ENCODE data around the gene ADAMTSL5. TPM values are rescaled to one million over a fixed set of nuclear protein-coding genes. Genes with fewer than 3 reads are reported as not detected.
A peak's percentile ranks its signal among the peaks of the same experiment; 100 is the strongest.

ADAMTSL5 gene
- total RNA-seq, 1 donor from 2014 or later, result 0.83 TPM

GRCh38 chr19:1465191-1466016 is 47.4 kb downstream of the ADAMTSL5 start:
- Mint-ChIP-seq H3K4me3 (ENCODE audit: unreplicated experiment) (no peak overlapping the region), H3K4me1 (ENCODE audit: low read depth, unreplicated experiment) (no peaks in the 10 kb centered on the region), H3K27me3 (ENCODE audit: unreplicated experiment) (peaks cover 9% of the 10 kb centered on the region), H3K9me3 (ENCODE audit: unreplicated experiment) (peaks cover 7% of the 10 kb centered on the region), H3K27ac (ENCODE audit: unreplicated experiment) (no peak overlapping the region), H3K36me3 (ENCODE audit: unreplicated experiment) (no peaks in the 10 kb centered on the region)
- peak; percentile 41 for TF ChIP-seq CTCF (IDR thresholded peaks at IDR 0.05; ENCODE audit: partially characterized antibody, unreplicated experiment)
- peak; percentile 75 for DNase-seq

GRCh38 chr19:1461862-1462261 is 51.0 kb downstream of the ADAMTSL5 start:
- peaks cover 9% of the 10 kb centered on the region for H3K9me3 Mint-ChIP-seq (ENCODE audit: unreplicated experiment)
- DNase-seq, result no peak
- H3K4me1 Mint-ChIP-seq (ENCODE audit: low read depth, unreplicated experiment), result peaks cover 2% of the 10 kb centered on the region
- H3K27ac Mint-ChIP-seq (ENCODE audit: unreplicated experiment), result no peak overlapping the region
- no peak for TF ChIP-seq CTCF (IDR thresholded peaks at IDR 0.05; ENCODE audit: partially characterized antibody, unreplicated experiment)
- H3K27me3 Mint-ChIP-seq (ENCODE audit: unreplicated experiment), result peaks cover 9% of the 10 kb centered on the region
- no peak overlapping the region for H3K4me3 Mint-ChIP-seq (ENCODE audit: unreplicated experiment)
- H3K36me3 Mint-ChIP-seq (ENCODE audit: unreplicated experiment), result no peaks in the 10 kb centered on the region

GRCh38 chr19:1460033-1460995 is 52.5 kb downstream of the ADAMTSL5 start:
- H3K4me1 Mint-ChIP-seq (ENCODE audit: low read depth, unreplicated experiment), result peaks cover 5% of the 10 kb centered on the region

GRCh38 chr19:1459479-1459878 is 53.3 kb downstream of the ADAMTSL5 start:
- no peak for TF ChIP-seq CTCF (IDR thresholded peaks at IDR 0.05; ENCODE audit: partially characterized antibody, unreplicated experiment)
- H3K27ac Mint-ChIP-seq (ENCODE audit: unreplicated experiment), result no peak overlapping the region
- peaks cover 10% of the 10 kb centered on the region for H3K27me3 Mint-ChIP-seq (ENCODE audit: unreplicated experiment)
- no peak overlapping the region for H3K4me3 Mint-ChIP-seq (ENCODE audit: unreplicated experiment)
- no peaks in the 10 kb centered on the region for H3K36me3 Mint-ChIP-seq (ENCODE audit: unreplicated experiment)
- H3K9me3 Mint-ChIP-seq (ENCODE audit: unreplicated experiment), result peaks cover 11% of the 10 kb centered on the region
- peaks cover 5% of the 10 kb centered on the region for H3K4me1 Mint-ChIP-seq (ENCODE audit: low read depth, unreplicated experiment)
- DNase-seq, result no peak

More at GRCh38 chr19:1460033-1460995, 52.5 kb downstream of the ADAMTSL5 start:
- Mint-ChIP-seq H3K4me3 (ENCODE audit: unreplicated experiment) (no peak overlapping the region), H3K36me3 (ENCODE audit: unreplicated experiment) (no peaks in the 10 kb centered on the region), H3K9me3 (ENCODE audit: unreplicated experiment) (peaks cover 11% of the 10 kb centered on the region), H3K27ac (ENCODE audit: unreplicated experiment) (no peak overlapping the region), H3K27me3 (ENCODE audit: unreplicated experiment) (peaks cover 13% of the 10 kb centered on the region)
- DNase-seq, result no peak
- TF ChIP-seq CTCF (IDR thresholded peaks at IDR 0.05; ENCODE audit: partially characterized antibody, unreplicated experiment), result no peak

Measured in glutamatergic neuron (in vitro differentiated cells).